ENCODE results near the gene DNAJC12.

DNA sequence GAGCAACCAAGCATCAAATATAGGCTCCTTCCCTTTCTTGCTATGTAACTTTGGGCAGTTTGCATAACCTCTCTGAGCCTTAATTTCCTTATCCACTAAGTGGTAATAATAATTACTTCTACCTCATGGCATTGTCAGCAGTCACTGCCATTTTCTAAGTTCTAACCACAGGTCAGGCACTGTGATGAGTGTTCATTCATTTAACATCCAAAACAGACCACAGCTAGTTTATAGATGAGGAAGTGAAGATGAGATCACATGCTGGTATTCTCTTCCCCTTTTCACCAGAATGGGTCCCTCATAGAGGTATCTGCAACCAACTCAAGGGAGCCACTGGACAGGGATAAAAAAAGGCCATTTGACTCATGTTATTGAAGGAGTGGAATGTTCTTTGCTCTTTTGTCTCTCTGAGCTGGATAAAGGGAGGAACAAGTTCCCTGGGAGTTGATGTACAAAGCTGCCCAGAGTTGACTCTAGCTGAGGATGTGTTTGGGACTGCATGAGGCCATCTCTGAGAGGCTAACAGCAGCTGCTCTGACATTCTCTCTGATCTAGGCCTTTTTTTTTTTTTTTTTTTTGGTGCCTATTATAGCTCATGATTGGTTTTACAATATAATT, 65.0 kb downstream of the DNAJC12 start:
- TF ChIP-seq POLR2AphosphoS5 (IDR thresholded peaks at IDR 0.05; ENCODE audit: low read depth, low read length) = no peak
- no peak for TF ChIP-seq CTCF (IDR thresholded peaks at IDR 0.05 in 2 of 3, conservative IDR thresholded peaks at IDR 0.05 in 1 of 3; ENCODE audit: borderline replicate concordance in 1 of 3, insufficient read depth in 1 of 3, low read depth in 2 of 3, low read length in 2 of 3)
- TF ChIP-seq RAD21 (IDR thresholded peaks at IDR 0.05; ENCODE audit: low read depth) = no peak
- no peak for TF ChIP-seq SP1 (IDR thresholded peaks at IDR 0.05; ENCODE audit: low read depth)
- TF ChIP-seq, protein P1, sequence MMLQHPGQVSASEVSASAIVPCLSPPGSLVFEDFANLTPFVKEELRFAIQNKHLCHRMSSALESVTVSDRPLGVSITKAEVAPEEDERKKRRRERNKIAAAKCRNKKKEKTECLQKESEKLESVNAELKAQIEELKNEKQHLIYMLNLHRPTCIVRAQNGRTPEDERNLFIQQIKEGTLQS (IDR thresholded peaks at IDR 0.05) = no peak
- no peak for TF ChIP-seq TCF7L2 (IDR thresholded peaks at IDR 0.05; ENCODE audit: borderline replicate concordance, extremely low read depth, insufficient read depth, insufficient read length)
- no peak for TF ChIP-seq SIN3A (IDR thresholded peaks at IDR 0.05; ENCODE audit: low read depth)
- no peak for TF ChIP-seq CBX3 (IDR thresholded peaks at IDR 0.05; ENCODE audit: low read depth)
- no peak for TF ChIP-seq CEBPB (IDR thresholded peaks at IDR 0.05; ENCODE audit: low read depth)
- no peak for TF ChIP-seq EZH2phosphoT487 (IDR thresholded peaks at IDR 0.05; ENCODE audit: borderline replicate concordance)
- TF ChIP-seq FOSL1 (IDR thresholded peaks at IDR 0.05; ENCODE audit: low read depth) = no peak
- TF ChIP-seq SRF (IDR thresholded peaks at IDR 0.05; ENCODE audit: low read depth) = no peak

Data from HCT116 (cell line).